H9 (cell line): ENCODE results near the gene CTCF. TPM values are rescaled to one million over a fixed set of nuclear protein-coding genes. Genes with fewer than 3 reads are reported as not detected.

Source experiments
- DNase-seq: peaks from one replicate; pipeline ENCODE4 v3.0.0-alpha.2; 2017
- H2AFZ ChIP-seq: one replicate; pipeline ENCODE4 v1.6.1; 2013; ENCODE audit warnings: mild to moderate bottlenecking, low read length, control low read depth, moderate library complexity
- H2AK5ac ChIP-seq: 2 replicates; pipeline ENCODE4 v1.6.1; 2013; ENCODE audit warnings: low read length, control low read depth, mixed read lengths; ENCODE audit not compliant: insufficient read length
- H2BK120ac ChIP-seq: one replicate; pipeline ENCODE4 v1.6.1; 2013; ENCODE audit warnings: low read depth, mild to moderate bottlenecking, low read length, control low read depth, inconsistent platforms; ENCODE audit not compliant: poor library complexity, severe bottlenecking
- H2BK12ac ChIP-seq: 2 replicates; pipeline ENCODE4 v1.6.1; 2013; ENCODE audit warnings: low read length, control low read depth, mixed read lengths, low read depth; ENCODE audit not compliant: insufficient read length
- H2BK15ac ChIP-seq: 2 replicates; pipeline ENCODE4 v1.6.1; 2013; ENCODE audit warnings: low read depth, low read length, control low read depth
- H2BK20ac ChIP-seq: one replicate; pipeline ENCODE4 v1.6.1; 2013; ENCODE audit warnings: low read depth, mild to moderate bottlenecking, low read length, control low read depth, inconsistent platforms; ENCODE audit not compliant: poor library complexity, severe bottlenecking
- H2BK5ac ChIP-seq: 2 replicates; pipeline ENCODE4 v1.6.1; 2013; ENCODE audit warnings: low read length, control low read depth, mixed read lengths; ENCODE audit not compliant: insufficient read length
- H3K14ac ChIP-seq: 2 replicates; pipeline ENCODE4 v1.6.1; 2013; ENCODE audit warnings: low read length, control low read depth; ENCODE audit not compliant: insufficient read depth
- H3K18ac ChIP-seq: 2 replicates; pipeline ENCODE4 v1.6.1; 2013; ENCODE audit warnings: low read depth, mild to moderate bottlenecking, mixed read lengths, low read length, control low read depth; ENCODE audit not compliant: insufficient read length
- H3K23ac ChIP-seq: 2 replicates; pipeline ENCODE4 v1.6.1; 2013; ENCODE audit warnings: low read length, control low read depth, mixed read lengths, low read depth; ENCODE audit not compliant: insufficient read length
- H3K23me2 ChIP-seq: 2 replicates; pipeline ENCODE4 v1.6.1; 2013; ENCODE audit warnings: low read depth, mild to moderate bottlenecking, mixed read lengths, low read length, control low read depth; ENCODE audit not compliant: insufficient read length, poor library complexity, severe bottlenecking
- H3K27ac ChIP-seq: 2 replicates; pipeline ENCODE4 v1.5.1; 2013; ENCODE audit warnings: low read length, control low read depth, mixed read lengths, low read depth; ENCODE audit not compliant: insufficient read length
- H3K27me3 ChIP-seq: 2 replicates; pipeline ENCODE4 v1.6.1; 2013; ENCODE audit warnings: low read length, control low read depth, inconsistent platforms; ENCODE audit not compliant: insufficient read depth
- H3K4ac ChIP-seq: 2 replicates; pipeline ENCODE4 v1.6.1; 2013; ENCODE audit warnings: low read depth, mild to moderate bottlenecking, control low read depth, inconsistent platforms, low read length, moderate library complexity
- H3K4me1 ChIP-seq: 2 replicates; pipeline ENCODE4 v1.6.1; 2013; ENCODE audit warnings: low read length, control low read depth, inconsistent platforms; ENCODE audit not compliant: insufficient read depth
- H3K4me2 ChIP-seq: 2 replicates; pipeline ENCODE4 v1.6.1; 2013; ENCODE audit warnings: low read length, control low read depth, mixed read lengths; ENCODE audit not compliant: insufficient read length, insufficient read depth
- H3K56ac ChIP-seq: 2 replicates; pipeline ENCODE4 v1.6.1; 2013; ENCODE audit warnings: low read depth, mild to moderate bottlenecking, mixed read lengths, low read length, control low read depth; ENCODE audit not compliant: insufficient read length
- H3K79me1 ChIP-seq: 2 replicates; pipeline ENCODE4 v1.6.1; 2013; ENCODE audit warnings: low read depth, mild to moderate bottlenecking, moderate library complexity, low read length, control low read depth, inconsistent platforms; ENCODE audit not compliant: insufficient read depth, poor library complexity, severe bottlenecking
- H3K79me2 ChIP-seq: 2 replicates; pipeline ENCODE4 v1.6.1; 2013; ENCODE audit warnings: low read length, control low read depth, inconsistent platforms; ENCODE audit not compliant: insufficient read depth
- H3K9ac ChIP-seq: 2 replicates; pipeline ENCODE4 v1.6.1; 2013; ENCODE audit warnings: low read length, control low read depth, mixed read lengths; ENCODE audit not compliant: insufficient read length; ENCODE audit errors: extremely low read depth
- H3K9me3 ChIP-seq: one replicate; pipeline ENCODE4 v1.6.1; 2013; ENCODE audit warnings: low read depth, low read length, inconsistent platforms; ENCODE audit not compliant: control insufficient read depth
- H3T11ph ChIP-seq: one replicate; pipeline ENCODE4 v1.6.1; 2013; ENCODE audit warnings: mild to moderate bottlenecking, low read length, control low read depth, inconsistent platforms
- H4K20me1 ChIP-seq: one replicate; pipeline ENCODE4 v1.6.1; 2013; ENCODE audit not compliant: control insufficient read depth, insufficient read length, insufficient read depth
- H4K5ac ChIP-seq: 2 replicates; pipeline ENCODE4 v1.6.1; 2013; ENCODE audit warnings: low read depth, mild to moderate bottlenecking, mixed read lengths, low read length, control low read depth; ENCODE audit not compliant: insufficient read length
- H4K8ac ChIP-seq: replicated peaks from 2 replicates; pipeline ENCODE4 v1.6.1; 2013; ENCODE audit warnings: low read length, control low read depth, mixed read lengths, low read depth; ENCODE audit not compliant: insufficient read length
- H4K91ac ChIP-seq: 2 replicates; pipeline ENCODE4 v1.6.1; 2013; ENCODE audit warnings: low read depth, mild to moderate bottlenecking, moderate library complexity, mixed read lengths, low read length, control low read depth; ENCODE audit not compliant: insufficient read length
- H3K27ac Mint-ChIP-seq, 3 experiments: 2 replicates in 2 of 3; 3 replicates in 1 of 3; pipeline ENCODE4 v1.8.0; 2020 to 2021; ENCODE audit warnings: mixed read lengths in 3 of 3, mild to moderate bottlenecking in 1 of 3, moderate library complexity in 1 of 3
- H3K27me3 Mint-ChIP-seq: 2 replicates; pipeline ENCODE4 v1.8.0; 2021; ENCODE audit warnings: low read depth, mild to moderate bottlenecking, moderate library complexity, mixed read lengths
- H3K36me3 Mint-ChIP-seq, 3 experiments: 2 replicates in 2 of 3; 3 replicates in 1 of 3; pipeline ENCODE4 v1.8.0; 2020 to 2021; ENCODE audit warnings: low read depth in 3 of 3, mixed read lengths in 3 of 3; ENCODE audit not compliant: insufficient read depth in 1 of 3
- H3K4me1 Mint-ChIP-seq, 2 experiments: 2 replicates each; pipeline ENCODE4 v1.8.0; 2020; ENCODE audit warnings: mixed read lengths in 2 of 2
- H3K4me3 Mint-ChIP-seq, 2 experiments: 2 replicates in 1 of 2; 3 replicates in 1 of 2; pipeline ENCODE4 v1.8.0; 2020 to 2021; ENCODE audit warnings: mild to moderate bottlenecking in 2 of 2, mixed read lengths in 2 of 2, moderate library complexity in 1 of 2
- H3K9me3 Mint-ChIP-seq, 2 experiments: 2 replicates in 1 of 2; 3 replicates in 1 of 2; pipeline ENCODE4 v1.8.0; 2020; ENCODE audit warnings: mild to moderate bottlenecking in 2 of 2, mixed read lengths in 2 of 2, moderate library complexity in 1 of 2
- WGBS: extraction: QIAGEN DNeasy Blood & Tissue Kit; methylation state at CpG from one replicate; pipeline ENCODE4 v1.1.7; 2013; ENCODE audit warnings: missing lambda C conversion rate, low lambda C conversion rate, mixed read lengths; ENCODE audit not compliant: insufficient read length; ENCODE audit errors: extremely low coverage; 5-methylcytosine and 5-hydroxymethylcytosine counted together
- total RNA-seq: library from RNA; stranded (reverse); gene quantifications from 2 replicates; pipeline ENCODE4 v1.2.1, GENCODE V29; 2021
- TF ChIP-seq, protein P1 (sequence below): fragments of 200-600 bp; sonication (generic); conservative IDR thresholded peaks from 3 replicates; pipeline ENCODE4 v1.8.0; 2021; ENCODE audit warnings: antibody characterized with exemption, mild to moderate bottlenecking

Gene CTCF
- total RNA-seq, 1 experiment from 2014 or later, result 87.3 TPM

- H3K27ac ChIP-seq, result peak overlapping the region; percentile 54
- H2BK15ac ChIP-seq, result no peak overlapping the region
- H3K79me1 ChIP-seq, result no peaks in the 10 kb centered on the region
- H2AK5ac ChIP-seq, result no peak overlapping the region
- no peaks in the 10 kb centered on the region for H3K9me3 ChIP-seq
- H4K8ac ChIP-seq, result no peak overlapping the region
- no peak overlapping the region for H4K5ac ChIP-seq
- H2AFZ ChIP-seq, result no peak overlapping the region
- no peak overlapping the region for H2BK120ac ChIP-seq
- no peak overlapping the region for H3K9ac ChIP-seq
- peak overlapping the region; percentile 52 to 99 (median 86); a peak in 6 of 7 replicates for H3K27ac Mint-ChIP-seq
- peaks cover 44 to 61% of the 10 kb centered on the region in 2 experiments for H3K4me1 Mint-ChIP-seq
- peaks cover 2 to 18% (median 8%) of the 10 kb centered on the region in 3 experiments; a peak in 4 of 7 replicates for H3K36me3 Mint-ChIP-seq
- H3T11ph ChIP-seq, result no peak overlapping the region
- no peak overlapping the region for H3K23ac ChIP-seq
- peak overlapping the region; percentile 4 to 37; a peak in 4 of 5 replicates for H3K4me3 Mint-ChIP-seq
- no CpG with 5 or more reads among the region's 1 CpG for WGBS
- no peak overlapping the region for H3K4ac ChIP-seq
- DNase-seq, result no peak
- H3K23me2 ChIP-seq, result no peaks in the 10 kb centered on the region
- no peak overlapping the region for H3K18ac ChIP-seq
- H4K20me1 ChIP-seq, result no peaks in the 10 kb centered on the region
- H3K79me2 ChIP-seq, result peaks cover 7% of the 10 kb centered on the region; the same call in 1 of the 2 replicates
- H2BK20ac ChIP-seq, result no peak overlapping the region
- H3K27me3 ChIP-seq, result no peaks in the 10 kb centered on the region
- H3K4me1 ChIP-seq, result peaks cover 9% of the 10 kb centered on the region
- H4K91ac ChIP-seq, result no peak overlapping the region
- no peak overlapping the region for H3K14ac ChIP-seq
- peak overlapping the region; percentile 23 for H3K4me2 ChIP-seq
- H3K27me3 Mint-ChIP-seq, result no peaks in the 10 kb centered on the region
- TF ChIP-seq, protein P1, sequence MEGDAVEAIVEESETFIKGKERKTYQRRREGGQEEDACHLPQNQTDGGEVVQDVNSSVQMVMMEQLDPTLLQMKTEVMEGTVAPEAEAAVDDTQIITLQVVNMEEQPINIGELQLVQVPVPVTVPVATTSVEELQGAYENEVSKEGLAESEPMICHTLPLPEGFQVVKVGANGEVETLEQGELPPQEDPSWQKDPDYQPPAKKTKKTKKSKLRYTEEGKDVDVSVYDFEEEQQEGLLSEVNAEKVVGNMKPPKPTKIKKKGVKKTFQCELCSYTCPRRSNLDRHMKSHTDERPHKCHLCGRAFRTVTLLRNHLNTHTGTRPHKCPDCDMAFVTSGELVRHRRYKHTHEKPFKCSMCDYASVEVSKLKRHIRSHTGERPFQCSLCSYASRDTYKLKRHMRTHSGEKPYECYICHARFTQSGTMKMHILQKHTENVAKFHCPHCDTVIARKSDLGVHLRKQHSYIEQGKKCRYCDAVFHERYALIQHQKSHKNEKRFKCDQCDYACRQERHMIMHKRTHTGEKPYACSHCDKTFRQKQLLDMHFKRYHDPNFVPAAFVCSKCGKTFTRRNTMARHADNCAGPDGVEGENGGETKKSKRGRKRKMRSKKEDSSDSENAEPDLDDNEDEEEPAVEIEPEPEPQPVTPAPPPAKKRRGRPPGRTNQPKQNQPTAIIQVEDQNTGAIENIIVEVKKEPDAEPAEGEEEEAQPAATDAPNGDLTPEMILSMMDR, result no peak
- no peak overlapping the region for H2BK5ac ChIP-seq
- H3K56ac ChIP-seq, result no peak overlapping the region
- H3K9me3 Mint-ChIP-seq, result no peaks in the 10 kb centered on the region
- no peak overlapping the region for H2BK12ac ChIP-seq
Measured at GRCh38 chr16:67594956-67595355, 32.6 kb downstream of the CTCF start.
